GM12801 (cell line): Measurements from ENCODE around the gene FAM219B.
A peak's percentile ranks its signal among the peaks of the same experiment; 100 is the strongest.

ENCODE experiments used
- CTCF ChIP-seq: IDR thresholded peaks from one replicate; pipeline ENCODE4 v1.5.1; 2011; ENCODE audit warnings: control low read depth; ENCODE audit not compliant: insufficient read length; ENCODE audit errors: extremely low read depth

The FAM219B gene

GRCh38 chr15:74906450-74907162 lies at the start of gene FAM219B:
TSS of gene FAM219B (minus strand) at chr15:74906851. CDS start at chr15:74906800, 51 bp downstream.
- TF ChIP-seq CTCF, result no peak

- no peak for TF ChIP-seq CTCF
These were observed 49.4 kb upstream of the FAM219B start for GRCh38 chr15:74955796-74956647.

- no peak for TF ChIP-seq CTCF
These were observed 48.4 kb upstream of the FAM219B start for GRCh38 chr15:74955017-74955416.

- no peak for TF ChIP-seq CTCF
These were observed 47.9 kb upstream of the FAM219B start for GRCh38 chr15:74954515-74954914.

- TF ChIP-seq CTCF, result no peak
These were observed 44.4 kb upstream of the FAM219B start for GRCh38 chr15:74951006-74951405.

GRCh38 chr15:74950078-74950908 lies 43.6 kb upstream of the FAM219B start:
- peak; percentile 100 for TF ChIP-seq CTCF
